Measurements from ENCODE around the gene SLC24A3. TPM values are rescaled to one million over a fixed set of nuclear protein-coding genes. Genes with fewer than 3 reads are reported as not detected.

The SLC24A3 gene
- total and polyA plus RNA-seq, 2 experiments from 2014 or later: 0.81 to 2.5 TPM

DNA sequence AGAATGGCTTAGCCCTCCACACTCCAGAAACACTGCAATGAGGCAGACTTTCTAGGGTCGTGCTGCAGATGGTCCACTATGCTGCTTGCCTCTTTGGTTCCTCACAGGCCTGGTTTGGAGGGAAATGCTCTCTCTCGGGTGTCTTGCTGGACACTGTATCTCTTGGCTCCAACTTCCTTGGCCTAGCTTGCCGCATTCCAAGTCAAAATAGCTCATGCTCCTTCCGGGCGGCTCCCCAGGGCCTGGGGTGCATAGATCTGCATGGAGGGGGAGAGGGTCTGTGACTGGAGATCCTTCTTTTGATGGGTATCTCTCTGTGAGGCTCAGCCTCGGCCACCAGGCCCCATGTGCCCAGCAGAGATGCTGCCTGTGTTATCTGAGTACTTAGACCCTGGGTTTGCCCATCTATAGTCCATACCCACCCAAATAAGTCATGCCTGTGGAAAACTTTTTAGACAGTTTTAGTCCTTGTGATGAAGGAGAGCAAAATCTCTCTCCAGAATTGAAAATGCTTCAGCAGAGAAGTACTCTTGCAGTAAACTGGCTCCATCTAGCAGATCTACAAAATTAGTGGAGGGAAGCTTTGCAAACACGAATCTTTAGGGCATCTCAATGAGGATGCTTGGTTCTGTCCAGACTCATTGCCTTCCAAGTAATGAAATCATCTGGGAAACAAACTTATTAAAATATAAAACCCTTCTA is 281.5 kb downstream of the SLC24A3 start:
- Histone ChIP-seq H3K79me2 (replicated peaks; ENCODE audit: insufficient read depth) (no peaks in the 10 kb centered on the region), H3K4me3 (no peak overlapping the region), H4K20me1 (replicated peaks; ENCODE audit: insufficient read depth) (no peaks in the 10 kb centered on the region), H3K27ac (ENCODE audit: low read depth) (no peak overlapping the region), H3F3A (replicated peaks; ENCODE audit: low read depth) (no peaks in the 10 kb centered on the region), H3K27me3 (ENCODE audit: insufficient read depth) (no peaks in the 10 kb centered on the region), H3K9me2 (ENCODE audit: insufficient read depth) (no peaks in the 10 kb centered on the region), H2AFZ (no peak overlapping the region), H3K4me1 (ENCODE audit: insufficient read depth) (no peaks in the 10 kb centered on the region), H3K4me2 (no peak overlapping the region), H3K36me3 (ENCODE audit: insufficient read depth) (no peaks in the 10 kb centered on the region)
- no peak overlapping the region for H3K4me3 Mint-ChIP-seq
- DNase-seq (ENCODE audit: low spot score): no peak
- no peaks in the 10 kb centered on the region; the same call in 2 of the 3 replicates for H3K36me3 Mint-ChIP-seq (ENCODE audit: low read depth)
- no peaks in the 10 kb centered on the region for H3K9me3 Mint-ChIP-seq
- H3K27ac Mint-ChIP-seq: no peak overlapping the region
- peaks cover 6% of the 10 kb centered on the region for H3K27me3 Mint-ChIP-seq (ENCODE audit: insufficient read depth, low read depth, poor library complexity)
- 0 out of 3 replicates have a peak, but pooled peaks cover 3% of the 10 kb centered on the region for H3K4me1 Mint-ChIP-seq
- ATAC-seq: no peak
- TF ChIP-seq EZH2phosphoT487 (IDR thresholded peaks at IDR 0.05; ENCODE audit: unreplicated experiment) (no peak), POLR2AphosphoS5 (IDR thresholded peaks at IDR 0.05; ENCODE audit: low read depth) (no peak), JUNB (IDR thresholded peaks at IDR 0.05; ENCODE audit: unreplicated experiment) (no peak), ZNF114 (CRISPR knock-in tag; IDR thresholded peaks at IDR 0.05) (no peak), REST (IDR thresholded peaks at IDR 0.05; ENCODE audit: unreplicated experiment) (no peak), EZH2 (IDR thresholded peaks at IDR 0.05; ENCODE audit: low read depth, unreplicated experiment) (no peak), ZNF331 (CRISPR knock-in tag; IDR thresholded peaks at IDR 0.05; ENCODE audit: low read depth) (no peak), CREB1 (CRISPR knock-in tag; IDR thresholded peaks at IDR 0.05; ENCODE audit: low read depth) (no peak), CTCF (conservative IDR thresholded peaks at IDR 0.05; ENCODE audit: low read depth in 2 of 2) (no peak), NANOG (IDR thresholded peaks at IDR 0.05; ENCODE audit: borderline replicate concordance) (no peak), STAT1 (IDR thresholded peaks at IDR 0.05; ENCODE audit: unreplicated experiment) (no peak)
- TF ChIP-seq, protein P1, sequence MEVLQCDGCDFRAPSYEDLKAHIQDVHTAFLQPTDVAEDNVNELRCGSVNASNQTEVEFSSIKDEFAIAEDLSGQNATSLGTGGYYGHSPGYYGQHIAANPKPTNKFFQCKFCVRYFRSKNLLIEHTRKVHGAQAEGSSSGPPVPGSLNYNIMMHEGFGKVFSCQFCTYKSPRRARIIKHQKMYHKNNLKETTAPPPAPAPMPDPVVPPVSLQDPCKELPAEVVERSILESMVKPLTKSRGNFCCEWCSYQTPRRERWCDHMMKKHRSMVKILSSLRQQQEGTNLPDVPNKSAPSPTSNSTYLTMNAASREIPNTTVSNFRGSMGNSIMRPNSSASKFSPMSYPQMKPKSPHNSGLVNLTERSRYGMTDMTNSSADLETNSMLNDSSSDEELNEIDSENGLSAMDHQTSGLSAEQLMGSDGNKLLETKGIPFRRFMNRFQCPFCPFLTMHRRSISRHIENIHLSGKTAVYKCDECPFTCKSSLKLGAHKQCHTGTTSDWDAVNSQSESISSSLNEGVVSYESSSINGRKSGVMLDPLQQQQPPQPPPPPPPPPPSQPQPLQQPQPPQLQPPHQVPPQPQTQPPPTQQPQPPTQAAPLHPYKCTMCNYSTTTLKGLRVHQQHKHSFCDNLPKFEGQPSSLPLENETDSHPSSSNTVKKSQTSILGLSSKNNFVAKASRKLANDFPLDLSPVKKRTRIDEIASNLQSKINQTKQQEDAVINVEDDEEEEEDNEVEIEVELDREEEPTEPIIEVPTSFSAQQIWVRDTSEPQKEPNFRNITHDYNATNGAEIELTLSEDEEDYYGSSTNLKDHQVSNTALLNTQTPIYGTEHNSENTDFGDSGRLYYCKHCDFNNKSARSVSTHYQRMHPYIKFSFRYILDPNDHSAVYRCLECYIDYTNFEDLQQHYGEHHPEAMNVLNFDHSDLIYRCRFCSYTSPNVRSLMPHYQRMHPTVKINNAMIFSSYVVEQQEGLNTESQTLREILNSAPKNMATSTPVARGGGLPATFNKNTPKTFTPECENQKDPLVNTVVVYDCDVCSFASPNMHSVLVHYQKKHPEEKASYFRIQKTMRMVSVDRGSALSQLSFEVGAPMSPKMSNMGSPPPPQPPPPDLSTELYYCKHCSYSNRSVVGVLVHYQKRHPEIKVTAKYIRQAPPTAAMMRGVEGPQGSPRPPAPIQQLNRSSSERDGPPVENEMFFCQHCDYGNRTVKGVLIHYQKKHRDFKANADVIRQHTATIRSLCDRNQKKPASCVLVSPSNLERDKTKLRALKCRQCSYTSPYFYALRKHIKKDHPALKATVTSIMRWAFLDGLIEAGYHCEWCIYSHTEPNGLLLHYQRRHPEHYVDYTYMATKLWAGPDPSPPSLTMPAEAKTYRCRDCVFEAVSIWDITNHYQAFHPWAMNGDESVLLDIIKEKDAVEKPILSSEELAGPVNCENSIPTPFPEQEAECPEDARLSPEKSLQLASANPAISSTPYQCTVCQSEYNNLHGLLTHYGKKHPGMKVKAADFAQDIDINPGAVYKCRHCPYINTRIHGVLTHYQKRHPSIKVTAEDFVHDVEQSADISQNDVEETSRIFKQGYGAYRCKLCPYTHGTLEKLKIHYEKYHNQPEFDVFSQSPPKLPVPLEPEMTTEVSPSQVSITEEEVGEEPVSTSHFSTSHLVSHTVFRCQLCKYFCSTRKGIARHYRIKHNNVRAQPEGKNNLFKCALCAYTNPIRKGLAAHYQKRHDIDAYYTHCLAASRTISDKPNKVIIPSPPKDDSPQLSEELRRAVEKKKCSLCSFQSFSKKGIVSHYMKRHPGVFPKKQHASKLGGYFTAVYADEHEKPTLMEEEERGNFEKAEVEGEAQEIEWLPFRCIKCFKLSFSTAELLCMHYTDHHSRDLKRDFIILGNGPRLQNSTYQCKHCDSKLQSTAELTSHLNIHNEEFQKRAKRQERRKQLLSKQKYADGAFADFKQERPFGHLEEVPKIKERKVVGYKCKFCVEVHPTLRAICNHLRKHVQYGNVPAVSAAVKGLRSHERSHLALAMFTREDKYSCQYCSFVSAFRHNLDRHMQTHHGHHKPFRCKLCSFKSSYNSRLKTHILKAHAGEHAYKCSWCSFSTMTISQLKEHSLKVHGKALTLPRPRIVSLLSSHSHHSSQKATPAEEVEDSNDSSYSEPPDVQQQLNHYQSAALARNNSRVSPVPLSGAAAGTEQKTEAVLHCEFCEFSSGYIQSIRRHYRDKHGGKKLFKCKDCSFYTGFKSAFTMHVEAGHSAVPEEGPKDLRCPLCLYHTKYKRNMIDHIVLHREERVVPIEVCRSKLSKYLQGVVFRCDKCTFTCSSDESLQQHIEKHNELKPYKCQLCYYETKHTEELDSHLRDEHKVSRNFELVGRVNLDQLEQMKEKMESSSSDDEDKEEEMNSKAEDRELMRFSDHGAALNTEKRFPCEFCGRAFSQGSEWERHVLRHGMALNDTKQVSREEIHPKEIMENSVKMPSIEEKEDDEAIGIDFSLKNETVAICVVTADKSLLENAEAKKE (CRISPR knock-in tag; IDR thresholded peaks at IDR 0.05): no peak
- TF ChIP-seq, protein P2, sequence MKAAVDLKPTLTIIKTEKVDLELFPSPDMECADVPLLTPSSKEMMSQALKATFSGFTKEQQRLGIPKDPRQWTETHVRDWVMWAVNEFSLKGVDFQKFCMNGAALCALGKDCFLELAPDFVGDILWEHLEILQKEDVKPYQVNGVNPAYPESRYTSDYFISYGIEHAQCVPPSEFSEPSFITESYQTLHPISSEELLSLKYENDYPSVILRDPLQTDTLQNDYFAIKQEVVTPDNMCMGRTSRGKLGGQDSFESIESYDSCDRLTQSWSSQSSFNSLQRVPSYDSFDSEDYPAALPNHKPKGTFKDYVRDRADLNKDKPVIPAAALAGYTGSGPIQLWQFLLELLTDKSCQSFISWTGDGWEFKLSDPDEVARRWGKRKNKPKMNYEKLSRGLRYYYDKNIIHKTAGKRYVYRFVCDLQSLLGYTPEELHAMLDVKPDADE (IDR thresholded peaks at IDR 0.05): no peak
